Omental fat pad (tissue), 4 donors: ENCODE data around the gene GPR62. TPM values are rescaled to one million over a fixed set of nuclear protein-coding genes. Genes with fewer than 3 reads are reported as not detected.

Experiments
- ATAC-seq: fragments of 150-250 bp; one replicate; pipeline ENCODE4 v1.9.1; 2016; ENCODE audit warnings: mild to moderate bottlenecking, moderate library complexity; ENCODE audit not compliant: low FRiP score
- DNase-seq: peaks from one replicate; pipeline ENCODE4 v3.0.0-alpha.2; 2019; ENCODE audit warnings: low spot score
- small RNA-seq: library from RNA; depleted of rRNA; stranded (forward); fragments of <200 nt; gene quantifications from one replicate; pipeline ENCODE3, GENCODE V24; 2016
- total RNA-seq, 4 donors: library from RNA; depleted of rRNA; stranded (reverse); fragments of >200 nt; gene quantifications; one replicate each; pipeline ENCODE4 v1.1.0, GENCODE V29; 2016
- TF ChIP-seq, protein P1 (sequence below), 3 donors: fragments of 450-650 bp; IDR thresholded peaks; one replicate each; pipeline ENCODE4 v1.5.1; 2016 to 2017; ENCODE audit warnings: antibody characterized with exemption in 3 of 3, mild to moderate bottlenecking in 3 of 3, moderate library complexity in 2 of 3

Gene GPR62
- total RNA-seq, 4 donors from 2014 or later = 0.19 to 0.37 (median 0.24) TPM; not detected in 1

- TF ChIP-seq, protein P1, sequence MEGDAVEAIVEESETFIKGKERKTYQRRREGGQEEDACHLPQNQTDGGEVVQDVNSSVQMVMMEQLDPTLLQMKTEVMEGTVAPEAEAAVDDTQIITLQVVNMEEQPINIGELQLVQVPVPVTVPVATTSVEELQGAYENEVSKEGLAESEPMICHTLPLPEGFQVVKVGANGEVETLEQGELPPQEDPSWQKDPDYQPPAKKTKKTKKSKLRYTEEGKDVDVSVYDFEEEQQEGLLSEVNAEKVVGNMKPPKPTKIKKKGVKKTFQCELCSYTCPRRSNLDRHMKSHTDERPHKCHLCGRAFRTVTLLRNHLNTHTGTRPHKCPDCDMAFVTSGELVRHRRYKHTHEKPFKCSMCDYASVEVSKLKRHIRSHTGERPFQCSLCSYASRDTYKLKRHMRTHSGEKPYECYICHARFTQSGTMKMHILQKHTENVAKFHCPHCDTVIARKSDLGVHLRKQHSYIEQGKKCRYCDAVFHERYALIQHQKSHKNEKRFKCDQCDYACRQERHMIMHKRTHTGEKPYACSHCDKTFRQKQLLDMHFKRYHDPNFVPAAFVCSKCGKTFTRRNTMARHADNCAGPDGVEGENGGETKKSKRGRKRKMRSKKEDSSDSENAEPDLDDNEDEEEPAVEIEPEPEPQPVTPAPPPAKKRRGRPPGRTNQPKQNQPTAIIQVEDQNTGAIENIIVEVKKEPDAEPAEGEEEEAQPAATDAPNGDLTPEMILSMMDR (IDR thresholded peaks at IDR 0.05) = no peak
- DNase-seq (no peak), ATAC-seq (no peak)
These were observed 49.1 kb downstream of the GPR62 start for GRCh38 chr3:52004163-52004787.

- DNase-seq (no peak), ATAC-seq (no peak)
- TF ChIP-seq, protein P1 (IDR thresholded peaks at IDR 0.05) = no peak
These were observed 49.8 kb downstream of the GPR62 start for GRCh38 chr3:52004906-52005395.

DNA sequence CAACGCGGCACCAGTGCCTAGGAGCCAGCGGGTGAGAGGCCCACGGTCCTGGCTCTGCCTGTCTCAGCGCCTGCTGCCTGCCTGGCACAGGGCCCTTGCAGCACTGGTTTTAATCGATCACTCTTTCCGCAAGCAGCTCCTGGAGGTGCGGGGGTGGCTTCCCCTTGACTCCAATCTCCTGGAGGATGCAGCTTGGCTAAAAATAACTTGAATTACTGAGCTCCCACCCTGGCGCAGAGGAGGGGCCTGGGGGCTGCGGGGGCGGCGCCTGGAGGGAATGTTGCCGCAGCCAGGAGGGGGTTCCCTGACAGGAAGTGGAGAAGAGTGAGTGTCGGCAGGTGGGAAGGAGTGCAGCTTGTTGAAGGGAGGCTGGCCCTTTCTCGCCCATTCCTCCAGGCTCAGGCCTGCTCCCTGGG is 50.4 kb downstream of the GPR62 start:
- ATAC-seq = peak; percentile 76
- TF ChIP-seq, protein P1 (IDR thresholded peaks at IDR 0.05) = no peak
- DNase-seq = no peak

DNA sequence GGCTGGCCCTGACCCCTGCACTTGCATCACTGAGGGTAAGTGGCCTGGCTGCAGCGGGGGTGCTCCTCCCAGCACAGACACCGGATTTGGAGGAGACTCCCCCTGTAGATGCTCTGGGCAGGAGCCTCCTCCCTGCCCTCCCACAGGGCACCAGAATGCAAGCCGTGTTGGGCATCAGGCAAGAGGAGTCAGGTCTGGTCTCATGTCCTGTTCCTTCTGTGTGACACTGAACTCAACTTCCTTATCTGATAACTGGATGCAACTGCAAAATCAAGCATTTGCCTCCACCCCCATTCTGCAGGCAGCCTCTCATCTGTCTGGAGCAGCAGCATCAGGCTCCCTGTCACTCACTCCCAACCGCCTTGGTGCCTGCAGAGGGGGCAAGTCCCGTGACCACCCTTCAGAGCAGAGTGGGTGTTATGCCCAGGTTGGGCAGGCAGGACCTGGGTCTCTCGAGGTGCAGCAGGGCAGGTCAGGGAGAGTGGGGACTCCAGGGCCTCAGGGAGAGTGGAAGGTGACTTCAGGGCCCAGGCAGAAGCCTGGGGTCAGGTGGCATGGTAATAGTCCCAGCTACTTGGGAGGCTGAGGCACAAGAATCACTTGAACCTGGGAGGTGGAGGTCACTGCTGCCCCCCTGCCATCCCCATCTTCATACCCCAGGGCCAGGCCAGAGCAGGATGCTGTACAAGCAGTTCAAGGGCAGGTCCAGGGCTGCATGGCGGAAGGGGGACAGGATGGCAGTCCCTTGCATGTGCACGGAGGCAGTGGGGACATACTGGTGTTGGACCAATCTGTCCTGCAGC is 51.0 kb downstream of the GPR62 start:
- DNase-seq (no peak), ATAC-seq (no peak)
- TF ChIP-seq, protein P1 (IDR thresholded peaks at IDR 0.05) = no peak

GRCh38 chr3:52006820-52007133 is 51.6 kb downstream of the GPR62 start:
- TF ChIP-seq, protein P1 (IDR thresholded peaks at IDR 0.05) = no peak
- ATAC-seq = no peak
- no peak for DNase-seq

Small RNA genes lying within 50 kb of the gene (small RNA-seq; reads per million reads assigned to genes)
- gene AC115284.1 = not detected

Other genes with a start within 250 kb of the GPR62 start
- gene GRM2, start 248.3 kb upstream of the GPR62 start, total RNA-seq = under 1 TPM in 3 of 4 donors, not detected in 1; 0.06 to 0.48 (median 0.19) TPM
- not detected for gene IQCF6, start 176.1 kb upstream of the GPR62 start, total RNA-seq
- not detected for gene IQCF2, start 93.8 kb upstream of the GPR62 start, total RNA-seq
- gene IQCF5, start 79.8 kb upstream of the GPR62 start, total RNA-seq = not detected
- gene IQCF1, start 52.0 kb upstream of the GPR62 start, total RNA-seq = not detected
- gene RRP9, start 13.5 kb upstream of the GPR62 start, total RNA-seq = 10 to 100 TPM; 19.2 to 55.8 (median 21.3) TPM
- gene PARP3, start 13.0 kb upstream of the GPR62 start, total RNA-seq = 10 to 100 TPM; 19.2 to 23.9 (median 22.8) TPM
- gene PCBP4, start 12.1 kb downstream of the GPR62 start, total RNA-seq = 10 to 100 TPM; 21.4 to 84.0 (median 23.4) TPM
- gene ABHD14B, start 18.7 kb downstream of the GPR62 start, total RNA-seq = 10 to 100 TPM; 57.3 to 87.1 (median 80.9) TPM
- gene ABHD14A, start 19.7 kb downstream of the GPR62 start, total RNA-seq = 10 to 100 TPM; 19.0 to 53.4 (median 24.5) TPM
- 10 to 100 TPM; 34.0 to 57.7 (median 52.1) TPM for gene ACY1, start 28.2 kb downstream of the GPR62 start, total RNA-seq
- 1,000 to 10,000 TPM; 1,723 to 2,189 (median 1,972) TPM for gene RPL29, start 40.5 kb downstream of the GPR62 start, total RNA-seq
- gene DUSP7, start 101.2 kb downstream of the GPR62 start, total RNA-seq = 10 to 100 TPM in 3 of 4 donors, 1 to 10 TPM in 1; 5.5 to 22.2 (median 16.8) TPM
- gene POC1A, start 199.0 kb downstream of the GPR62 start, total RNA-seq = 1 to 10 TPM in 3 of 4 donors, under 1 TPM in 1; 0.65 to 2.0 (median 1.2) TPM
- gene ALAS1, start 242.8 kb downstream of the GPR62 start, total RNA-seq = 10 to 100 TPM; 29.3 to 79.7 (median 31.0) TPM